Mesothelial cell of epicardium (in vitro differentiated cells): ENCODE results near the gene EFEMP2. TPM values are rescaled to one million over a fixed set of nuclear protein-coding genes. Genes with fewer than 3 reads are reported as not detected.

Experiments
- DNase-seq, 2 experiments: peaks; one replicate each; pipeline ENCODE4 v3.0.0; 2021; ENCODE audit warnings: low spot score in 2 of 2; ENCODE audit not compliant: unreplicated experiment in 2 of 2
- H3K27ac Mint-ChIP-seq: 2 replicates; pipeline ENCODE4 v1.8.0; 2021; ENCODE audit warnings: mixed read lengths
- H3K27me3 Mint-ChIP-seq: 2 replicates; pipeline ENCODE4 v1.8.0; 2021; ENCODE audit warnings: low read depth, mixed read lengths
- H3K36me3 Mint-ChIP-seq: 2 replicates; pipeline ENCODE4 v1.8.0; 2021; ENCODE audit warnings: mixed read lengths
- H3K4me1 Mint-ChIP-seq: 2 replicates; pipeline ENCODE4 v1.8.0; 2021; ENCODE audit warnings: mixed read lengths
- H3K4me3 Mint-ChIP-seq: 2 replicates; pipeline ENCODE4 v1.8.0; 2021; ENCODE audit warnings: mild to moderate bottlenecking, moderate library complexity, mixed read lengths
- H3K9me3 Mint-ChIP-seq: 2 replicates; pipeline ENCODE4 v1.8.0; 2021; ENCODE audit warnings: mixed read lengths
- CTCF ChIP-seq: fragments of 200-600 bp; sonication (generic); IDR thresholded peaks from one replicate; pipeline ENCODE4 v1.5.0; 2021; ENCODE audit warnings: antibody characterized with exemption; ENCODE audit not compliant: unreplicated experiment
- total RNA-seq: library from RNA; stranded (reverse); gene quantifications from 3 replicates; pipeline ENCODE4 v1.2.1, GENCODE V29; 2021

Gene EFEMP2
- total RNA-seq, 1 donor from 2014 or later = 203 TPM

- Mint-ChIP-seq H3K27ac (no peak overlapping the region), H3K4me3 (no peak overlapping the region), H3K36me3 (peaks cover 38% of the 10 kb centered on the region), H3K27me3 (no peaks in the 10 kb centered on the region), H3K4me1 (peaks cover 15% of the 10 kb centered on the region), H3K9me3 (no peaks in the 10 kb centered on the region)
- no peak for TF ChIP-seq CTCF
- no peak for DNase-seq
These were observed 19.9 kb downstream of the EFEMP2 start for GRCh38 chr11:65852508-65853245.

GRCh38 chr11:65851811-65852507 is 20.6 kb downstream of the EFEMP2 start:
- TF ChIP-seq CTCF = no peak
- Mint-ChIP-seq H3K27ac (no peak overlapping the region), H3K4me1 (peaks cover 15% of the 10 kb centered on the region), H3K27me3 (no peaks in the 10 kb centered on the region), H3K36me3 (peaks cover 38% of the 10 kb centered on the region), H3K9me3 (no peaks in the 10 kb centered on the region), H3K4me3 (no peak overlapping the region)
- no peak for DNase-seq

- no peak for DNase-seq
- TF ChIP-seq CTCF = peak; percentile 20
- H3K36me3 Mint-ChIP-seq = peaks cover 33% of the 10 kb centered on the region
- no peak overlapping the region for H3K4me3 Mint-ChIP-seq
- H3K9me3 Mint-ChIP-seq = no peaks in the 10 kb centered on the region
- no peak overlapping the region for H3K27ac Mint-ChIP-seq
- H3K4me1 Mint-ChIP-seq = peaks cover 7% of the 10 kb centered on the region
- H3K27me3 Mint-ChIP-seq = no peaks in the 10 kb centered on the region
These were observed 21.5 kb downstream of the EFEMP2 start for GRCh38 chr11:65851083-65851579.

- Mint-ChIP-seq H3K4me1 (peaks cover 3% of the 10 kb centered on the region), H3K4me3 (no peak overlapping the region), H3K27me3 (no peaks in the 10 kb centered on the region), H3K36me3 (peaks cover 31% of the 10 kb centered on the region), H3K9me3 (no peaks in the 10 kb centered on the region), H3K27ac (no peak overlapping the region)
- no peak for DNase-seq
- no peak for TF ChIP-seq CTCF
These were observed 22.1 kb downstream of the EFEMP2 start for GRCh38 chr11:65850217-65851082.

- Mint-ChIP-seq H3K4me1 (peaks cover 2% of the 10 kb centered on the region), H3K27ac (no peak overlapping the region), H3K9me3 (no peaks in the 10 kb centered on the region), H3K4me3 (no peak overlapping the region), H3K27me3 (no peaks in the 10 kb centered on the region), H3K36me3 (peaks cover 26% of the 10 kb centered on the region)
- TF ChIP-seq CTCF = no peak
- DNase-seq = no peak
These were observed 22.8 kb downstream of the EFEMP2 start for GRCh38 chr11:65849771-65850216.
